ENCODE data around the gene GRB10.

GRCh38 chr7:50650057-50650664, 132.5 kb downstream of the GRB10 start:
- no peak for TF ChIP-seq CTCF (IDR thresholded peaks at IDR 0.05 in 4 of 5, conservative IDR thresholded peaks at IDR 0.05 in 1 of 5)
- TF ChIP-seq POLR2A (IDR thresholded peaks at IDR 0.05), result no peak
